ENCODE results near the gene MLXIP. TPM values are rescaled to one million over a fixed set of nuclear protein-coding genes. Genes with fewer than 3 reads are reported as not detected.

MLXIP gene
- total RNA-seq, 1 experiment from 2014 or later = 46.3 TPM

GRCh38 chr12:122096591-122097149 is 18.1 kb downstream of the MLXIP start:
- no peak for DNase-seq (ENCODE audit: low read depth, low spot score)
- Histone ChIP-seq H3K4me2 (ENCODE audit: low read length) (no peak overlapping the region), H3K4me1 (ENCODE audit: control insufficient read depth in 1 of 2, insufficient read depth in 2 of 2, low read length in 2 of 2) (peaks cover 10 to 29% of the 10 kb centered on the region in 2 experiments; a peak in 2 of 4 replicates), H4K20me1 (ENCODE audit: insufficient read depth) (0 out of 2 replicates have a peak, but pooled peaks cover 7% of the 10 kb centered on the region), H3K9ac (ENCODE audit: low read length) (no peak overlapping the region), H3K9me2 (ENCODE audit: insufficient read depth) (no peaks in the 10 kb centered on the region), H3K4me3 (replicated peaks in 1 of 2; ENCODE audit: low read depth in 1 of 2, low read length in 2 of 2) (no peak overlapping the region), H3K36me3 (ENCODE audit: control insufficient read depth in 1 of 2, insufficient read depth in 2 of 2, low read length in 2 of 2) (no peaks in the 10 kb centered on the region), H3K27ac (ENCODE audit: low read depth, low read length) (no peak overlapping the region), H3K27me3 (ENCODE audit: insufficient read depth, low read length) (no peaks in the 10 kb centered on the region), H2AFZ (ENCODE audit: low read depth, low read length, poor library complexity, severe bottlenecking) (no peak overlapping the region), H3K79me2 (ENCODE audit: insufficient read depth, low read length) (peaks cover 95% of the 10 kb centered on the region), H3K9me3 (ENCODE audit: control insufficient read depth in 1 of 2, insufficient read depth in 1 of 2, low read depth in 1 of 2, low read length in 2 of 2) (peaks cover 0 to 4% of the 10 kb centered on the region in 2 experiments; a peak in 1 of 4 replicates)
- TF ChIP-seq SIN3A (IDR thresholded peaks at IDR 0.05; ENCODE audit: low read depth) (no peak), CEBPB (IDR thresholded peaks at IDR 0.05; ENCODE audit: low read depth) (no peak), ZFX (IDR thresholded peaks at IDR 0.05) (no peak), FOSL1 (IDR thresholded peaks at IDR 0.05; ENCODE audit: low read depth) (no peak), YY1 (IDR thresholded peaks at IDR 0.05; ENCODE audit: extremely low read depth, insufficient replicate concordance, low read depth, low read length) (no peak), SRF (IDR thresholded peaks at IDR 0.05; ENCODE audit: low read depth) (no peak), TCF7L2 (IDR thresholded peaks at IDR 0.05; ENCODE audit: borderline replicate concordance, extremely low read depth, insufficient read depth, insufficient read length) (no peak), JUND (IDR thresholded peaks at IDR 0.05) (no peak), EZH2 (IDR thresholded peaks at IDR 0.05) (no peak), EZH2phosphoT487 (IDR thresholded peaks at IDR 0.05; ENCODE audit: borderline replicate concordance) (no peak), SP1 (IDR thresholded peaks at IDR 0.05; ENCODE audit: low read depth) (no peak), EGR1 (IDR thresholded peaks at IDR 0.05; ENCODE audit: low read depth) (no peak), ZNF274 (IDR thresholded peaks at IDR 0.05; ENCODE audit: low read depth, low read length) (no peak), ZBTB33 (IDR thresholded peaks at IDR 0.05; ENCODE audit: extremely low read depth, insufficient replicate concordance, low read length) (no peak), RAD21 (IDR thresholded peaks at IDR 0.05; ENCODE audit: low read depth) (no peak), ATF3 (IDR thresholded peaks at IDR 0.05) (no peak)
- TF ChIP-seq, protein P1, sequence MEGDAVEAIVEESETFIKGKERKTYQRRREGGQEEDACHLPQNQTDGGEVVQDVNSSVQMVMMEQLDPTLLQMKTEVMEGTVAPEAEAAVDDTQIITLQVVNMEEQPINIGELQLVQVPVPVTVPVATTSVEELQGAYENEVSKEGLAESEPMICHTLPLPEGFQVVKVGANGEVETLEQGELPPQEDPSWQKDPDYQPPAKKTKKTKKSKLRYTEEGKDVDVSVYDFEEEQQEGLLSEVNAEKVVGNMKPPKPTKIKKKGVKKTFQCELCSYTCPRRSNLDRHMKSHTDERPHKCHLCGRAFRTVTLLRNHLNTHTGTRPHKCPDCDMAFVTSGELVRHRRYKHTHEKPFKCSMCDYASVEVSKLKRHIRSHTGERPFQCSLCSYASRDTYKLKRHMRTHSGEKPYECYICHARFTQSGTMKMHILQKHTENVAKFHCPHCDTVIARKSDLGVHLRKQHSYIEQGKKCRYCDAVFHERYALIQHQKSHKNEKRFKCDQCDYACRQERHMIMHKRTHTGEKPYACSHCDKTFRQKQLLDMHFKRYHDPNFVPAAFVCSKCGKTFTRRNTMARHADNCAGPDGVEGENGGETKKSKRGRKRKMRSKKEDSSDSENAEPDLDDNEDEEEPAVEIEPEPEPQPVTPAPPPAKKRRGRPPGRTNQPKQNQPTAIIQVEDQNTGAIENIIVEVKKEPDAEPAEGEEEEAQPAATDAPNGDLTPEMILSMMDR (IDR thresholded peaks at IDR 0.05 in 2 of 3, conservative IDR thresholded peaks at IDR 0.05 in 1 of 3; ENCODE audit: borderline replicate concordance in 1 of 3, insufficient read depth in 1 of 3, low read depth in 2 of 3, low read length in 2 of 3) = no peak
- TF ChIP-seq, protein P2, sequence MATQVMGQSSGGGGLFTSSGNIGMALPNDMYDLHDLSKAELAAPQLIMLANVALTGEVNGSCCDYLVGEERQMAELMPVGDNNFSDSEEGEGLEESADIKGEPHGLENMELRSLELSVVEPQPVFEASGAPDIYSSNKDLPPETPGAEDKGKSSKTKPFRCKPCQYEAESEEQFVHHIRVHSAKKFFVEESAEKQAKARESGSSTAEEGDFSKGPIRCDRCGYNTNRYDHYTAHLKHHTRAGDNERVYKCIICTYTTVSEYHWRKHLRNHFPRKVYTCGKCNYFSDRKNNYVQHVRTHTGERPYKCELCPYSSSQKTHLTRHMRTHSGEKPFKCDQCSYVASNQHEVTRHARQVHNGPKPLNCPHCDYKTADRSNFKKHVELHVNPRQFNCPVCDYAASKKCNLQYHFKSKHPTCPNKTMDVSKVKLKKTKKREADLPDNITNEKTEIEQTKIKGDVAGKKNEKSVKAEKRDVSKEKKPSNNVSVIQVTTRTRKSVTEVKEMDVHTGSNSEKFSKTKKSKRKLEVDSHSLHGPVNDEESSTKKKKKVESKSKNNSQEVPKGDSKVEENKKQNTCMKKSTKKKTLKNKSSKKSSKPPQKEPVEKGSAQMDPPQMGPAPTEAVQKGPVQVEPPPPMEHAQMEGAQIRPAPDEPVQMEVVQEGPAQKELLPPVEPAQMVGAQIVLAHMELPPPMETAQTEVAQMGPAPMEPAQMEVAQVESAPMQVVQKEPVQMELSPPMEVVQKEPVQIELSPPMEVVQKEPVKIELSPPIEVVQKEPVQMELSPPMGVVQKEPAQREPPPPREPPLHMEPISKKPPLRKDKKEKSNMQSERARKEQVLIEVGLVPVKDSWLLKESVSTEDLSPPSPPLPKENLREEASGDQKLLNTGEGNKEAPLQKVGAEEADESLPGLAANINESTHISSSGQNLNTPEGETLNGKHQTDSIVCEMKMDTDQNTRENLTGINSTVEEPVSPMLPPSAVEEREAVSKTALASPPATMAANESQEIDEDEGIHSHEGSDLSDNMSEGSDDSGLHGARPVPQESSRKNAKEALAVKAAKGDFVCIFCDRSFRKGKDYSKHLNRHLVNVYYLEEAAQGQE (IDR thresholded peaks at IDR 0.05; ENCODE audit: low read depth) = no peak
- TF ChIP-seq, protein P3, sequence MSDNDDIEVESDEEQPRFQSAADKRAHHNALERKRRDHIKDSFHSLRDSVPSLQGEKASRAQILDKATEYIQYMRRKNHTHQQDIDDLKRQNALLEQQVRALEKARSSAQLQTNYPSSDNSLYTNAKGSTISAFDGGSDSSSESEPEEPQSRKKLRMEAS (IDR thresholded peaks at IDR 0.05) = no peak
- ChIA-PET RAD21 (ENCODE audit: low non-redundant PET in 1 of 2, low total read pairs in 2 of 2, uncharacterized antibody in 2 of 2, unreplicated experiment in 2 of 2) (no interaction called here), POLR2A (interaction anchor here (1.6 kb wide), 1 partner anchor 12 kb away, joined by 4 read pairs; no protein-coding TSS in a partner anchor), CTCF (no interaction called here)
- BruUV-seq (replicated peaks) = no TSS peak
- intact Hi-C loops (cut with micrococcal nuclease) = no loop called here
- ATAC-seq = no peak

All from HCT116 (cell line).